Smooth muscle cell of trachea (primary cell): ENCODE results near the gene PTGS1. TPM values are rescaled to one million over a fixed set of nuclear protein-coding genes. Genes with fewer than 3 reads are reported as not detected.

Experiments used
- total RNA-seq: library from RNA; depleted of rRNA; stranded (reverse); fragments of >200 nt; gene quantifications from 2 replicates; pipeline ENCODE4 v1.2.1, GENCODE V29; 2014

The PTGS1 gene
- 44.8 and 67.8 TPM in 2 replicates for total RNA-seq

GRCh38 chr9:122370869-122371755, at the start of gene PTGS1:
Gene PTGS1, plus strand, starts transcription at chr9:122371024. Its CDS starts 61 bp downstream, at chr9:122371085.

Other genes with a start within 250 kb of the PTGS1 start
- gene NDUFA8, start 211.2 kb upstream of the PTGS1 start, total RNA-seq = 29.3 and 40.9 TPM in 2 replicates
- not detected in 2 replicates for gene MORN5, start 211.1 kb upstream of the PTGS1 start, total RNA-seq
- gene LHX6, start 142.1 kb upstream of the PTGS1 start, total RNA-seq = not detected in 2 replicates
- 8.3 and 8.9 TPM in 2 replicates for gene RBM18, start 106.2 kb upstream of the PTGS1 start, total RNA-seq
- gene MRRF, start 106.1 kb upstream of the PTGS1 start, total RNA-seq = 36.7 and 39.9 TPM in 2 replicates
- gene OR1J1, start 106.9 kb downstream of the PTGS1 start, total RNA-seq = not detected in 2 replicates
- gene OR1J2, start 139.8 kb downstream of the PTGS1 start, total RNA-seq = not detected in 2 replicates
- gene OR1J4, start 148.1 kb downstream of the PTGS1 start, total RNA-seq = 0.17 TPM in 1 of 2 replicates, not detected in the other
- gene OR1N1, start 156.3 kb downstream of the PTGS1 start, total RNA-seq = not detected in 2 replicates
- not detected in 2 replicates for gene OR1N2, start 182.1 kb downstream of the PTGS1 start, total RNA-seq
- 0.15 TPM in 1 of 2 replicates, not detected in the other for gene OR1L8, start 212.4 kb downstream of the PTGS1 start, total RNA-seq
- not detected in 2 replicates for gene OR1Q1, start 243.7 kb downstream of the PTGS1 start, total RNA-seq